H9 (cell line): Measurements from ENCODE around the gene ASTN1. TPM values are rescaled to one million over a fixed set of nuclear protein-coding genes. Genes with fewer than 3 reads are reported as not detected.

Experiments
- DNase-seq: peaks from one replicate; pipeline ENCODE4 v3.0.0-alpha.2; 2017
- H2AFZ ChIP-seq: one replicate; pipeline ENCODE4 v1.6.1; 2013; ENCODE audit warnings: mild to moderate bottlenecking, low read length, control low read depth, moderate library complexity
- H2AK5ac ChIP-seq: 2 replicates; pipeline ENCODE4 v1.6.1; 2013; ENCODE audit warnings: low read length, control low read depth, mixed read lengths; ENCODE audit not compliant: insufficient read length
- H2BK120ac ChIP-seq: one replicate; pipeline ENCODE4 v1.6.1; 2013; ENCODE audit warnings: low read depth, mild to moderate bottlenecking, low read length, control low read depth, inconsistent platforms; ENCODE audit not compliant: poor library complexity, severe bottlenecking
- H2BK12ac ChIP-seq: 2 replicates; pipeline ENCODE4 v1.6.1; 2013; ENCODE audit warnings: low read length, control low read depth, mixed read lengths, low read depth; ENCODE audit not compliant: insufficient read length
- H2BK15ac ChIP-seq: 2 replicates; pipeline ENCODE4 v1.6.1; 2013; ENCODE audit warnings: low read depth, low read length, control low read depth
- H2BK20ac ChIP-seq: one replicate; pipeline ENCODE4 v1.6.1; 2013; ENCODE audit warnings: low read depth, mild to moderate bottlenecking, low read length, control low read depth, inconsistent platforms; ENCODE audit not compliant: poor library complexity, severe bottlenecking
- H2BK5ac ChIP-seq: 2 replicates; pipeline ENCODE4 v1.6.1; 2013; ENCODE audit warnings: low read length, control low read depth, mixed read lengths; ENCODE audit not compliant: insufficient read length
- H3K14ac ChIP-seq: 2 replicates; pipeline ENCODE4 v1.6.1; 2013; ENCODE audit warnings: low read length, control low read depth; ENCODE audit not compliant: insufficient read depth
- H3K18ac ChIP-seq: 2 replicates; pipeline ENCODE4 v1.6.1; 2013; ENCODE audit warnings: low read depth, mild to moderate bottlenecking, mixed read lengths, low read length, control low read depth; ENCODE audit not compliant: insufficient read length
- H3K23ac ChIP-seq: 2 replicates; pipeline ENCODE4 v1.6.1; 2013; ENCODE audit warnings: low read length, control low read depth, mixed read lengths, low read depth; ENCODE audit not compliant: insufficient read length
- H3K23me2 ChIP-seq: 2 replicates; pipeline ENCODE4 v1.6.1; 2013; ENCODE audit warnings: low read depth, mild to moderate bottlenecking, mixed read lengths, low read length, control low read depth; ENCODE audit not compliant: insufficient read length, poor library complexity, severe bottlenecking
- H3K27ac ChIP-seq: 2 replicates; pipeline ENCODE4 v1.5.1; 2013; ENCODE audit warnings: low read length, control low read depth, mixed read lengths, low read depth; ENCODE audit not compliant: insufficient read length
- H3K27me3 ChIP-seq: 2 replicates; pipeline ENCODE4 v1.6.1; 2013; ENCODE audit warnings: low read length, control low read depth, inconsistent platforms; ENCODE audit not compliant: insufficient read depth
- H3K4ac ChIP-seq: 2 replicates; pipeline ENCODE4 v1.6.1; 2013; ENCODE audit warnings: low read depth, mild to moderate bottlenecking, control low read depth, inconsistent platforms, low read length, moderate library complexity
- H3K4me1 ChIP-seq: 2 replicates; pipeline ENCODE4 v1.6.1; 2013; ENCODE audit warnings: low read length, control low read depth, inconsistent platforms; ENCODE audit not compliant: insufficient read depth
- H3K4me2 ChIP-seq: 2 replicates; pipeline ENCODE4 v1.6.1; 2013; ENCODE audit warnings: low read length, control low read depth, mixed read lengths; ENCODE audit not compliant: insufficient read length, insufficient read depth
- H3K56ac ChIP-seq: 2 replicates; pipeline ENCODE4 v1.6.1; 2013; ENCODE audit warnings: low read depth, mild to moderate bottlenecking, mixed read lengths, low read length, control low read depth; ENCODE audit not compliant: insufficient read length
- H3K79me1 ChIP-seq: 2 replicates; pipeline ENCODE4 v1.6.1; 2013; ENCODE audit warnings: low read depth, mild to moderate bottlenecking, moderate library complexity, low read length, control low read depth, inconsistent platforms; ENCODE audit not compliant: insufficient read depth, poor library complexity, severe bottlenecking
- H3K79me2 ChIP-seq: 2 replicates; pipeline ENCODE4 v1.6.1; 2013; ENCODE audit warnings: low read length, control low read depth, inconsistent platforms; ENCODE audit not compliant: insufficient read depth
- H3K9ac ChIP-seq: 2 replicates; pipeline ENCODE4 v1.6.1; 2013; ENCODE audit warnings: low read length, control low read depth, mixed read lengths; ENCODE audit not compliant: insufficient read length; ENCODE audit errors: extremely low read depth
- H3K9me3 ChIP-seq: one replicate; pipeline ENCODE4 v1.6.1; 2013; ENCODE audit warnings: low read depth, low read length, inconsistent platforms; ENCODE audit not compliant: control insufficient read depth
- H3T11ph ChIP-seq: one replicate; pipeline ENCODE4 v1.6.1; 2013; ENCODE audit warnings: mild to moderate bottlenecking, low read length, control low read depth, inconsistent platforms
- H4K20me1 ChIP-seq: one replicate; pipeline ENCODE4 v1.6.1; 2013; ENCODE audit not compliant: control insufficient read depth, insufficient read length, insufficient read depth
- H4K5ac ChIP-seq: 2 replicates; pipeline ENCODE4 v1.6.1; 2013; ENCODE audit warnings: low read depth, mild to moderate bottlenecking, mixed read lengths, low read length, control low read depth; ENCODE audit not compliant: insufficient read length
- H4K8ac ChIP-seq: replicated peaks from 2 replicates; pipeline ENCODE4 v1.6.1; 2013; ENCODE audit warnings: low read length, control low read depth, mixed read lengths, low read depth; ENCODE audit not compliant: insufficient read length
- H4K91ac ChIP-seq: 2 replicates; pipeline ENCODE4 v1.6.1; 2013; ENCODE audit warnings: low read depth, mild to moderate bottlenecking, moderate library complexity, mixed read lengths, low read length, control low read depth; ENCODE audit not compliant: insufficient read length
- H3K27ac Mint-ChIP-seq, 3 experiments: 2 replicates in 2 of 3; 3 replicates in 1 of 3; pipeline ENCODE4 v1.8.0; 2020 to 2021; ENCODE audit warnings: mixed read lengths in 3 of 3, mild to moderate bottlenecking in 1 of 3, moderate library complexity in 1 of 3
- H3K27me3 Mint-ChIP-seq: 2 replicates; pipeline ENCODE4 v1.8.0; 2021; ENCODE audit warnings: low read depth, mild to moderate bottlenecking, moderate library complexity, mixed read lengths
- H3K36me3 Mint-ChIP-seq, 3 experiments: 2 replicates in 2 of 3; 3 replicates in 1 of 3; pipeline ENCODE4 v1.8.0; 2020 to 2021; ENCODE audit warnings: low read depth in 3 of 3, mixed read lengths in 3 of 3; ENCODE audit not compliant: insufficient read depth in 1 of 3
- H3K4me1 Mint-ChIP-seq, 2 experiments: 2 replicates each; pipeline ENCODE4 v1.8.0; 2020; ENCODE audit warnings: mixed read lengths in 2 of 2
- H3K4me3 Mint-ChIP-seq, 2 experiments: 2 replicates in 1 of 2; 3 replicates in 1 of 2; pipeline ENCODE4 v1.8.0; 2020 to 2021; ENCODE audit warnings: mild to moderate bottlenecking in 2 of 2, mixed read lengths in 2 of 2, moderate library complexity in 1 of 2
- H3K9me3 Mint-ChIP-seq, 2 experiments: 2 replicates in 1 of 2; 3 replicates in 1 of 2; pipeline ENCODE4 v1.8.0; 2020; ENCODE audit warnings: mild to moderate bottlenecking in 2 of 2, mixed read lengths in 2 of 2, moderate library complexity in 1 of 2
- WGBS: extraction: QIAGEN DNeasy Blood & Tissue Kit; methylation state at CpG from one replicate; pipeline ENCODE4 v1.1.7; 2013; ENCODE audit warnings: missing lambda C conversion rate, low lambda C conversion rate, mixed read lengths; ENCODE audit not compliant: insufficient read length; ENCODE audit errors: extremely low coverage; 5-methylcytosine and 5-hydroxymethylcytosine counted together
- total RNA-seq: library from RNA; stranded (reverse); gene quantifications from 2 replicates; pipeline ENCODE4 v1.2.1, GENCODE V29; 2021
- TF ChIP-seq, protein P1 (sequence below): fragments of 200-600 bp; sonication (generic); conservative IDR thresholded peaks from 3 replicates; pipeline ENCODE4 v1.8.0; 2021; ENCODE audit warnings: antibody characterized with exemption, mild to moderate bottlenecking

ASTN1 gene
- total RNA-seq, 1 experiment from 2014 or later, result 0.98 TPM

DNA sequence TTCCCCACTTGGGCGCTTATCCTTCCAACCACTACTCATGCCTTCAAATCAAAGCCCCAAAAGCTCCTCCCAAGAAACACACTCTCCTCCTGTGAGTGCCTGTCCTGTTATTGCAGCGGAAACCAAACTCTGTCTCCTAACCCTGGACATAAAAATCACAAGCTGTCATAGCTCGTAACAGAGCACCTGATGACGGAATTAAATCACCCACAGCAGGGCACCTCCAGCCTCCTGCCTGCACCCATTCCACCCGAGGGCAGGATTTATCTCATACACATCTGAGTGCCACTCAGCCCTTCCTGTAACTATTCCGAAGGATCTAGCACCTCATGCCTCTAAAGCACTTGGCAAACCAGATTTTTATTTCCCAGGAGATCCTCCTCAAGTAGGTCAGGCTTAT lies 100.9 kb downstream of the ASTN1 start:
- H3T11ph ChIP-seq, result no peak overlapping the region
- no peak overlapping the region for H4K8ac ChIP-seq
- H3K4me2 ChIP-seq, result no peak overlapping the region
- Mint-ChIP-seq H3K36me3 (peaks cover 0 to 4% (median 0%) of the 10 kb centered on the region in 3 experiments; a peak in 2 of 7 replicates), H3K4me3 (no peak overlapping the region; a peak in 1 of 5 replicates), H3K27me3 (peaks cover 76% of the 10 kb centered on the region), H3K27ac (no peak overlapping the region), H3K4me1 (peaks cover 16 to 19% of the 10 kb centered on the region in 2 experiments), H3K9me3 (no peaks in the 10 kb centered on the region)
- H4K5ac ChIP-seq, result no peak overlapping the region
- H2BK120ac ChIP-seq, result no peak overlapping the region
- no peak overlapping the region for H3K27ac ChIP-seq
- H2AFZ ChIP-seq, result no peak overlapping the region
- TF ChIP-seq, protein P1, sequence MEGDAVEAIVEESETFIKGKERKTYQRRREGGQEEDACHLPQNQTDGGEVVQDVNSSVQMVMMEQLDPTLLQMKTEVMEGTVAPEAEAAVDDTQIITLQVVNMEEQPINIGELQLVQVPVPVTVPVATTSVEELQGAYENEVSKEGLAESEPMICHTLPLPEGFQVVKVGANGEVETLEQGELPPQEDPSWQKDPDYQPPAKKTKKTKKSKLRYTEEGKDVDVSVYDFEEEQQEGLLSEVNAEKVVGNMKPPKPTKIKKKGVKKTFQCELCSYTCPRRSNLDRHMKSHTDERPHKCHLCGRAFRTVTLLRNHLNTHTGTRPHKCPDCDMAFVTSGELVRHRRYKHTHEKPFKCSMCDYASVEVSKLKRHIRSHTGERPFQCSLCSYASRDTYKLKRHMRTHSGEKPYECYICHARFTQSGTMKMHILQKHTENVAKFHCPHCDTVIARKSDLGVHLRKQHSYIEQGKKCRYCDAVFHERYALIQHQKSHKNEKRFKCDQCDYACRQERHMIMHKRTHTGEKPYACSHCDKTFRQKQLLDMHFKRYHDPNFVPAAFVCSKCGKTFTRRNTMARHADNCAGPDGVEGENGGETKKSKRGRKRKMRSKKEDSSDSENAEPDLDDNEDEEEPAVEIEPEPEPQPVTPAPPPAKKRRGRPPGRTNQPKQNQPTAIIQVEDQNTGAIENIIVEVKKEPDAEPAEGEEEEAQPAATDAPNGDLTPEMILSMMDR, result no peak
- H3K9me3 ChIP-seq, result no peaks in the 10 kb centered on the region
- H3K23ac ChIP-seq, result no peak overlapping the region
- H2BK15ac ChIP-seq, result no peak overlapping the region
- no peak overlapping the region for H4K91ac ChIP-seq
- no peaks in the 10 kb centered on the region for H4K20me1 ChIP-seq
- H3K79me1 ChIP-seq, result no peaks in the 10 kb centered on the region
- no peak overlapping the region for H3K9ac ChIP-seq
- H3K4ac ChIP-seq, result no peak overlapping the region
- no peak overlapping the region for H2BK12ac ChIP-seq
- no peak overlapping the region for H2BK5ac ChIP-seq
- no peaks in the 10 kb centered on the region for H3K27me3 ChIP-seq
- no peak overlapping the region for H2AK5ac ChIP-seq
- H2BK20ac ChIP-seq, result no peak overlapping the region
- WGBS, result no CpG with 5 or more reads among the region's 6 CpGs
- no peak overlapping the region for H3K14ac ChIP-seq
- no peaks in the 10 kb centered on the region for H3K23me2 ChIP-seq
- H3K4me1 ChIP-seq, result peaks cover 9% of the 10 kb centered on the region; the same call in 1 of the 2 replicates
- no peak overlapping the region for H3K56ac ChIP-seq
- no peak overlapping the region for H3K18ac ChIP-seq
- DNase-seq, result no peak
- H3K79me2 ChIP-seq, result no peaks in the 10 kb centered on the region
